Hematopoietic multipotent progenitor cell treated with erythropoietin and hydrocortisone succinate and interleukin-3 and kit ligand, for 15 days (in vitro differentiated cells): Measurements from ENCODE around the gene DGCR2.
"Not testable (repeated sequence)": the region's sequence is repeated elsewhere in the genome, so short reads cannot be mapped to it uniquely, and the experiment has no call there.

ENCODE experiments used
- DNase-seq: peaks from one replicate; pipeline ENCODE4 v3.0.0-alpha.2; 2015; ENCODE audit warnings: low spot score

DGCR2 gene

DNA sequence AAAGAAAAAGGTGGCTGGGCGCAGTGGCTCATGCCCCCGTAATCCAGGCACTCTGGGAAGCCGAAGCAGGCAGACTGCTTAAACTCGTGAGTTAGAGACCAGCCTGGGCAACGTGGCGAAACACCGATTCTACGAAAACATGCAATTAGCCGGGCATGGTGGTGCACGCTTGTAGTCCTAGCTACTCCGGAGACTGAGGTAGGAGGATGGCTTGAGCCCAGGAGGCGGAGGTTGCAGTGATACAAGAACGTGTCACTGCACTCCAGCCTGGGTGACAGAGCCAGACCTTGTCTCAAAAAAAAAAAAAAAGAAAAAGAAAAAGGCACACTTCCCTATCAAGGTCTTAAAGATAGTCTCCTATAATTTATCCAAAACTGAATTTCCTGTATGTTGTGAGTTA lies 39.4 kb downstream of the DGCR2 start:
- no peak for DNase-seq

DNA sequence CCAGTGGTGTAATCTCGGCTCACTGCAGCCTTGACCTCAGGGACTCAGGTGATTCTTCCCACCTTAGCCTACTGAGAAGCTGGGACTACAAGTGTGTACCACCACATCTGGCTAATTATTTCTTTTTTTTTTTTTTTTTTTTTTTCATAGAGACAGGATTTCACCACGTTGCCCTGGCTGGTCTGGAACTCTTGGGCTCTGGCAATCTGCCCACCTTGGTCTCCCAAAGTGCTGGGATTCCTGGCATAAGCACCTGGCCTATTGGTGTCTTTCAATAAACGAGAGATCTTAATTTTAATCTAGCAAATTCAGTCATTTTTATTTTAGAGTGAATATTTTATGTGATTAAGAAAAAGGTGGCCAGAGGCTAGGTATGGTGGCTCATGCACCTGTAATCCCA lies 40.1 kb downstream of the DGCR2 start:
- DNase-seq: no peak

DNA sequence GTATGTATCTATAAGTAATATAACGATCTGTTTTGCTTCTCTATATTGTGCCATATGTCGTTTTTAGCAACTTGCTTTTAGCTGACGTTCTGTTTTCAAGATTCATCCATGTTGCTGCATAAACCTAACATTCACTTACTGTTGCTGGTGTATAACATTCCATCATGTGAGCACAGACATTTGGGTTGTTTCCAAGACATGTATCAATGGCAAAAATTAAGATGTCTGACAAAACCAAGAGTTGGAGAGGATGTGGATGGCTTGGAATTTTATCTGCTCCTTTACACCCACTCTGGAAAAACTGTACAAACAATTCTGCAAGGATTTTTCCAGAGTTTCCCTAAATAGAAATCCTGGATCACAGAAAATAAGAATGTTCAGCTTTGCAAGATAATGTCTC lies 40.9 kb downstream of the DGCR2 start:
- no peak for DNase-seq

DNA sequence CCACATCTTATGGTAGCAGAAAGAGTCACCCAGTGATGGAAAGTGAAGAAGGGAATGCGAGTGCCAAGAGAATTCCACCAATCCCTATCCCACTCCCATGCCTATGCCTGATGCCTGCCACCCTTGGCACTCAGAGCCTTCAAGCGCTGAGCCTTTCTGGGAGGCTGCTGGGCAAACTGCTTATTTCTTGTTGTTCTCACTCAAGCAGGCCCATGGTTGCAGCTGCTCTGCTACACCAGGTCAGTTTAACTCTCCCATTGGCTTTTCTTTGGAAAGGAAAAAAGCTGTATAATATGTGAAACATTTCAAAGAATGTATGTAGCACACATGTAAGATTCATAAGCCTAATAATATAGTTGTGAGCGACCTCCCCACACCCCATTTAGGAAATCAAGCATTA lies 41.4 kb downstream of the DGCR2 start:
- DNase-seq: no peak

GRCh38 chr22:19079691-19080090 lies 42.5 kb downstream of the DGCR2 start:
- no peak for DNase-seq

DNA sequence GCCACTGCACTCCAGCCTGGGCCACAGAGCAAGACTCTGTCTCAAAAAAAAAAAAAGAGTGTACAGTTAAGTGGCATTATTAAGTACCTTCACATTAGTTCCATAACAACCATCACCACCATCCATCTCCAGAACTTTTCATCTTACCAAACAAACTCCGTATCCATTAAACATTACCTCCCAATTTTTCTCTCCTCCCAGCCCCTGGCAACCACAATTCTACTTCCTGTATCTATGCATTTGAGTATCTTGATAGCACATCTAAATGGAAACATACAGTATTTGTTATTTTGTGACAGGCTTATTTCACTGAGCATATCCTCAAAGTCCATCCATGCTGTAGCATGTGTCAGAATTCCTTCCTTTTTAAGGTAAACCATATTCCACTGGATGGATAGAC lies 46.8 kb downstream of the DGCR2 start:
- no peak for DNase-seq

- not testable (repeated sequence) for DNase-seq
These were observed 49.4 kb downstream of the DGCR2 start for GRCh38 chr22:19072853-19073252.

GRCh38 chr22:19070397-19071169 lies 51.6 kb downstream of the DGCR2 start:
- no peak for DNase-seq

- DNase-seq: no peak
These were observed 52.8 kb downstream of the DGCR2 start for GRCh38 chr22:19069451-19069850.

DNA sequence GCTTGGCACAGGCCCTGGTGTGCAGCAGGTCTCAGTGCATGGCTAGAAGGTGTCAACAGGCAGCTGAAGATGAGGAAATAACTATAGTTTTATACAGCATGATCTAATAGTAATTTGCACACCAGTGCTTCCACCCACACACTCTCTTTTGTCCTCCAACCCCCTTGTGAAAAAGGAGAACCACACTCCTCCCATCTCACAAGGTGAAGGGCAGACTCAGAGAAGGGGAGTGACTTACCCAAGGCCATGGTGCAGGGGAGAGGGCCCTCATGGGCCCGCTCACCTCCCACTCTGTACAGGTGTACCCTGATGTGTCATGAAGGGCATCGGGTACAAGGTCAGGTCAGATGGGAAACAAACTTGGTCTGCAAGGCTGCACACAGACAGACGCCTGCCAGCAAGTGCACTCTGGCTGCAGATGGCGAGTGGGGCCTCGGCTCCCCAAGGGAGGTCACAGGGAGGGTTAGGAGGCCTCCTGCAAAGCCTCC lies 53.4 kb downstream of the DGCR2 start:
- no peak for DNase-seq

- DNase-seq: no peak
These were observed 54.4 kb downstream of the DGCR2 start for GRCh38 chr22:19067696-19068348.

DNA sequence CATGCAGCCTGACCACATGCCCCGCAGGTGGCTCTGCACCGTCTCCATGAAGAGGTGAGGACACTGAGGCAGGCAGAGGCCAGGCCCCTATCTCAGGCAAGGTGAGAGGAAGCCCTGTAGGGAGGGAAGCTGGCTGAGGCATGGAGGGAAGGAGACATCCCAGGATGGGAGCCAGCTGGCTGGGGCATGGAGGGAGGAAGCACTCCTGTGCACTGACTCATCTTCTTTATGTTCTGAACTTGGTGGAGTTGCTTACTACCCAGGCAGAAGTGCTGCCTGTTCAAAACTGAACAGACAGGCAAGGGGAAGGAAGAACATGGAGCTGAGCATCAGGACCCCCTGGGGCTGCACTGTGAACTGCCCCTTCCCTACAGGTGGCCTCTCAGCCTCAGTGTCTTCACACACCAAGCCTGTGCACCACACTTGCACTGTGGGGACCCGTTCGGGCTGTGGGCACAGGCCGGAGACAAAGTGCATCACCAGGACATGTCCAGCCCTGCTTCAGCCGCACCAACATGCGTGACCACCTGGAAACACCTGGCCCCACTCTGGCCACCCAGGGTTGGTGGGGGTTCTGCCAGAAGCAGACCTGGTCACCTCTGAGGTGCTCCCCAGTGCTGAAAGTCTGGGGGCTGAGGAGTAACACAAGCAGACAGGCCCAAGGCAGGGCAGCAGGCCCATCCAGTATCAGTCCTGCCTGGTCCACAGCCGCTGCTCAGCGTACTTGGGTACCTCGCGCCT lies 55.5 kb downstream of the DGCR2 start:
- DNase-seq: no peak

DNA sequence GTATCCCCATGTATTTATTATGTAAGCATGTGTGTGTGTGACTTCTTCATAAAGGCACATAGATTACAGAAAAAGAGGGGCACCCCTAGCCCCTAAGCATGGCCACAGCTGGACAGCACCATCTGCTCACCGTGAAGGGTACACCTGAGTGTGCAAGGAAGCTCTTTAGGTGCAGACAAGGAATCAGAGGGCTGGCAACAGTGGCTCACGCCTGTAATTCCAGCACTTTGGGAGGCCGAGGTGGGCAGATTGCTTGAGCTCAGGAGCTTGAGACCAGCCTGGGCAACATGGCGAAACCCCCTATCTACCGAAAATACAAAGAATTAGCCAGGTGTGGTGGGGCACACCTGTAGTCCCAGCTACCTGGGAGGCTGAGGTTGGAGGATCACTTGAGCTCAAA lies 56.3 kb downstream of the DGCR2 start:
- no peak for DNase-seq

- DNase-seq: no peak
These were observed 56.8 kb downstream of the DGCR2 start for GRCh38 chr22:19065298-19065859.

- DNase-seq: no peak
These were observed 57.7 kb downstream of the DGCR2 start for GRCh38 chr22:19064354-19065054.

GRCh38 chr22:19063581-19064353 lies 58.4 kb downstream of the DGCR2 start:
- DNase-seq: no peak

DNA sequence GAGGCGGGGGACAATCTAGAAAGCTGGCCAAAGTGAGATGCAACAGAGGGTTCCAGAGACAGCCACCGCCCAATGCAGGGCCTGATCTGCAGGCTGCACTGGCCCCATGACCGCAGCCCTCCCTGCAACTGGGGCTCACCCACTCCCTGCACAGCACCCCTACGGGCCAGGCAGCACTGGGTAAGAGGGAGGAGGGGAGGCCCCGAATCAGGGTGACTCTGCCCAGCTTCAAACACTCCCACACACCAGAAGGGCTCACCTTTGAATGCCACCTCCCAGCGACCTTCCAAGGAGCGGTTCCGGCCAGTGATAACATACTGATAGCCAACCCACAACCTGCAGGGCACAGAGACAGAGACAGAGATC lies 59.3 kb downstream of the DGCR2 start:
- no peak for DNase-seq

DNA sequence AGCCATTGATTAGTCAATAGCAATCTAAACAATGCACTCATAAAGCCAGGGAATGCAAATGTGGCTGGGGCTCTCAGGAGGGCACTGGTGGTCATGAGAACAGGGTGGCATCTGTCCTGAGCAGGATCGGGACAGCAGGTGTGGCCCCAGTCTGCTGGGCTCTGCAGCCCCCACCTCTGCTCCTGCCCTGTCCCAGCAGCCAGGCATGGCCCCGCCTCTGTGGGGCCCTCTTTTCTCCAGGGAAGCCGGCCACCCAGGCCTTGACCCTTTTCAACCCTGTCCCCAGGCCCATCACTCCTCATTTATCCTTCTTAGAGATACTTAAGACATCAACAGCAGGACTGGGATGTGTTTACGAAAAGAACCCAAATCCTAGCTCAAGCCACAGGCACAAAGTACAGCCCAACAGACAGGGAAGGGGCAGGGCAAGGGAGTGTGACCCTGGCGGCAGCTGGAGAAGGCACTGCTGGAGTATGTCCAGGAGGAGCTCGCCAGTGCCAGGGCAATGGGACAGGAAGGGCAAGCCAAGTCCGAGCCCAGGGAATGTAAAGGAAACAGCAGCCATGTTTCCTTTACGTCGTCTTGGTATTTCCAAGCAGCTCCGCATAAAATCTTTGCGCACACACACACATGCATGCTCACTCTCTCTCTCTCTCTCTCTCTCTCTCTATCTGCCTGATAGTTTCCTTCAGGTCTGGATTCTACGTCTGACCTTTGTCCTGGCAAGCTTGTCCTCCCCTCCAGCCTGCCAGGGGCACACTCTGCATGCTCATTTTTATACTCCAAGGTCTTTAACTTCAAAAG lies 59.9 kb downstream of the DGCR2 start:
- DNase-seq: no peak

GRCh38 chr22:19061471-19062138 lies 60.6 kb downstream of the DGCR2 start:
- no peak for DNase-seq
